NCI-H1105 (cell line): ENCODE measurements around the gene DAAM2.

Experiments used
- DNase-seq: peaks from one replicate; lab custom pipeline; 2025; lab: John Stamatoyannopoulos, UW

The DAAM2 gene

GRCh38 chr6:39909701-39910100, 117.5 kb downstream of the DAAM2 start:
- DNase-seq, result no peak

GRCh38 chr6:39910164-39910563, 118.0 kb downstream of the DAAM2 start:
- no peak for DNase-seq

- DNase-seq, result no peak
These were observed 118.6 kb downstream of the DAAM2 start for GRCh38 chr6:39910744-39911143.

GRCh38 chr6:39911513-39912125, 119.4 kb downstream of the DAAM2 start:
- DNase-seq, result no peak

- DNase-seq, result no peak
These were observed 120.3 kb downstream of the DAAM2 start for GRCh38 chr6:39912446-39912845.

GRCh38 chr6:39913391-39913916, 121.3 kb downstream of the DAAM2 start:
- no peak for DNase-seq

GRCh38 chr6:39914239-39914638, 122.1 kb downstream of the DAAM2 start:
- DNase-seq, result no peak

GRCh38 chr6:39915866-39916265, 123.7 kb downstream of the DAAM2 start:
- DNase-seq, result no peak

GRCh38 chr6:39917329-39917728, 125.2 kb downstream of the DAAM2 start:
- DNase-seq, result no peak

- DNase-seq, result no peak
These were observed 125.8 kb downstream of the DAAM2 start for GRCh38 chr6:39917981-39918380.

- DNase-seq, result no peak
These were observed 126.7 kb downstream of the DAAM2 start for GRCh38 chr6:39918831-39919230.

- DNase-seq, result no peak
These were observed 128.0 kb downstream of the DAAM2 start for GRCh38 chr6:39920157-39920556.

- DNase-seq, result no peak
These were observed 130.6 kb downstream of the DAAM2 start for GRCh38 chr6:39922821-39923220.

GRCh38 chr6:39923394-39923793, 131.2 kb downstream of the DAAM2 start:
- DNase-seq, result no peak

GRCh38 chr6:39923861-39924260, 131.7 kb downstream of the DAAM2 start:
- DNase-seq, result no peak

GRCh38 chr6:39924283-39924682, 132.1 kb downstream of the DAAM2 start:
- no peak for DNase-seq

GRCh38 chr6:39925191-39925930, 133.2 kb downstream of the DAAM2 start:
- no peak for DNase-seq

- no peak for DNase-seq
These were observed 133.7 kb downstream of the DAAM2 start for GRCh38 chr6:39925931-39926290.

GRCh38 chr6:39926668-39927067, 134.5 kb downstream of the DAAM2 start:
- no peak for DNase-seq

GRCh38 chr6:39927159-39927558, 135.0 kb downstream of the DAAM2 start:
- no peak for DNase-seq

- DNase-seq, result no peak
These were observed 137.0 kb downstream of the DAAM2 start for GRCh38 chr6:39929039-39929732.

GRCh38 chr6:39929733-39930461, 137.7 kb downstream of the DAAM2 start:
- DNase-seq, result no peak
